GM03348 (cell line): ENCODE measurements around the gene LMF1.

Source experiments
- DNase-seq: peaks from one replicate; pipeline ENCODE4 v3.0.0; 2012; ENCODE audit warnings: low spot score

Gene LMF1

GRCh38 chr16:803754-804080 lies 167.1 kb downstream of the LMF1 start:
- DNase-seq = no peak
